Ishikawa (cell line): ENCODE results near the gene GSE1.

ENCODE experiments used
- CEBPB ChIP-seq: IDR thresholded peaks from 2 replicates; pipeline ENCODE4 v1.6.1; 2012
- CREB1 ChIP-seq: IDR thresholded peaks from 2 replicates; pipeline ENCODE4 v1.6.1; 2012; ENCODE audit warnings: low read depth
- EGR1 ChIP-seq: IDR thresholded peaks from 2 replicates; pipeline ENCODE4 v1.6.1; 2012
- FOXM1 ChIP-seq: IDR thresholded peaks from 2 replicates; pipeline ENCODE4 v1.6.1; 2012; ENCODE audit warnings: low read depth, borderline replicate concordance
- MAX ChIP-seq: IDR thresholded peaks from 2 replicates; pipeline ENCODE4 v1.6.1; 2012
- RAD21 ChIP-seq: IDR thresholded peaks from 2 replicates; pipeline ENCODE4 v1.6.1; 2012; ENCODE audit warnings: low read depth
- REST ChIP-seq: IDR thresholded peaks from 2 replicates; pipeline ENCODE4 v1.6.1; 2012; ENCODE audit warnings: low read depth, mild to moderate bottlenecking
- TEAD4 ChIP-seq: IDR thresholded peaks from 2 replicates; pipeline ENCODE4 v1.6.1; 2012
- USF1 ChIP-seq: IDR thresholded peaks from 2 replicates; pipeline ENCODE4 v1.6.1; 2012

- TF ChIP-seq MAX (no peak), RAD21 (no peak), CEBPB (no peak), EGR1 (no peak), USF1 (no peak), TEAD4 (no peak), FOXM1 (no peak), CREB1 (no peak), REST (no peak)
These were observed 9.8 kb upstream of the GSE1 start for GRCh38 chr16:85603203-85603755.
